ENCODE results near the gene PPARA.

The PPARA gene

DNA sequence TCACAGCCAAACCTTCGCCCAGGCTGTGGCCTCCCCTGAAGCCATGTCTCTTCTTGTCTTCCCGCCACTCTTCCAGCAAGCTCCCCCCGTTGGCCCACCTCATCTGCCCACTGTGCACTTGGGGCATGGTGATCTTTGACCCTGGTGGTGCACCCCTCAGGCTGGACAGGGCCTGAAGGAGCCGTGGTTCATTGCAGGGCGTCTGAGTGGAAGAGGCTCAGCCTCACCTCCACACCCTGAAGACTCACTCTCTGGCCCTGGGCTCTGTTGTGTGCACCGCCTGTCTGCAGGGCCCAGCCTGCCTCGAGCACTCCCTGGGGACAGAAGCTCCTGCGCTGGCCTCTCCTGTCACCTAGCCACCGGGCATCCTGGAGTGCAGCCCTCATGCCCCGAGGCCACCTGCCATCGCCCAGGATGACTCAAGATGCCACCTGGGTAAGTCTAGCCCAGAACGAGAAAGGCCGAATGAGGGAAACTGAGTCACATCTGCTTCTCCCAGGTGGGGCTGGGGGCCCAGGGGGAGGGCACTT, 40.8 kb upstream of the PPARA start:
- Mint-ChIP-seq H3K9me3 (no peaks in the 10 kb centered on the region), H3K4me1 (no peaks in the 10 kb centered on the region)

GRCh38 chr22:46110215-46110614, 40.1 kb upstream of the PPARA start:
- Mint-ChIP-seq H3K27ac (no peak overlapping the region), H3K4me3 (no peak overlapping the region), H3K27me3 (no peaks in the 10 kb centered on the region), H3K4me1 (peaks cover 4 to 5% of the 10 kb centered on the region in 2 donors), H3K9me3 (no peaks in the 10 kb centered on the region), H3K36me3 (peaks cover 4 to 7% of the 10 kb centered on the region in 2 donors)
- ATAC-seq (replicated peaks) (peak; percentile 48), DNase-seq (no peak)

More for the DNA sequence above, 40.8 kb upstream of the PPARA start:
- H3K27ac Mint-ChIP-seq, result no peak overlapping the region
- ATAC-seq (replicated peaks) (no peak), DNase-seq (no peak)
- H3K4me3 Mint-ChIP-seq, result no peak overlapping the region
- no peaks in the 10 kb centered on the region for H3K27me3 Mint-ChIP-seq
- peaks cover 1 to 6% of the 10 kb centered on the region in 2 donors for H3K36me3 Mint-ChIP-seq

DNA sequence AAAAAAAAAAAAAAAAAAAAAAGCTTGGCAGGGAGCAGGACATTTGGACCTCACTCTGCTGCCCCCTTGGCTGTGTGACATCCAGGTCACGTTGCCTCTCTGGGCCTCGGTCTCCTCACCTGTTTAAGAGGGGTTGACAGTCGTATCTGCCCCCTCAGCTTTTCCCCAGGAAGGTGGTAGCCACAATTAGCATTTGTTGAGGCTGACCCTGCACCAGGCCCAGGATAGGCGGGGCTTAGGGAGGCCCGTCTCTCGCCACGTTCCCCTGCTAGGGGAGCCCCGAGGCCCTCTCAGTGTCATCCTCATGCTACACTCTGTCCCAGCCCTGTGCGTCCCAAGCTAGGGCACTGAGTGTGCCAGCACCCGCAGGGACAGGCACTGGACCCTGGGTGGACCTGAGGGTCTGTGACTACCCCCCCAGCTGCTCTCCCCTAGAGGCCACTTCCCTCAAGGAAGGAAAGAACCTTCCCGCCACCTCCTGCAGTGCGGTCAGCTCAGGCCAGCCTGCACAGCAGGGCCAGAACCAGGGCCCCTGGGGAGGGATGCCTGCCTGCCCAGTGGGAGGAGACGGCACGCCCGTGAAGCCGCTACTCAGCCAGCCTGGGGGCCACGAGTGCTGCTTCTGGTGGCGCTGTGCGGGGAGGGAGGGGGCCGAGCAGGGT, 38.5 kb upstream of the PPARA start:
- ATAC-seq (replicated peaks) (no peak), DNase-seq (no peak)
- peak overlapping the region; percentile 42 for H3K27ac Mint-ChIP-seq
- no peaks in the 10 kb centered on the region for H3K9me3 Mint-ChIP-seq
- H3K27me3 Mint-ChIP-seq, result no peaks in the 10 kb centered on the region
- H3K4me1 Mint-ChIP-seq, result peaks cover 7 to 16% of the 10 kb centered on the region in 2 donors
- H3K4me3 Mint-ChIP-seq, result no peak overlapping the region
- peaks cover 4 to 7% of the 10 kb centered on the region in 2 donors for H3K36me3 Mint-ChIP-seq

DNA sequence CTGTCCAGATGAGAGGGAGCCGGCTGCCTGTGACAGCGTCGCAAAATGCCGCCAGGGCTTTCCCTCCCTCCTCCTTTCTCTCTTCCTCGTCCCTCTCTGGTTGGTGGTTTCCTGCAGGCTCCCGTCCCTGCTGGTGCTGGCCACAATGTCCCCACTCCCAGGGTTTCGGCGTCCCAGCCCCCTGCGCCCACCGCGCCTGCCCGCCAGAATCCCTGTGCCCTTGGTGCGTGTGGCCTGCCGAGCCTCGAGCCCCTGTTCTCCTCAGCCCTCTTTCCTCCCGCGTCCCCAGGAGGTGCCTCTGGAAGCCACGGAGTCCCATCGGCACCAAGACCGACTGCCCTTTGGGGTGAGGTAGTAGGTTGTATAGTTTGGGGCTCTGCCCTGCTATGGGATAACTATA, 37.9 kb upstream of the PPARA start:
- ATAC-seq (replicated peaks), result no peak
- Mint-ChIP-seq H3K4me1 (peaks cover 8 to 18% of the 10 kb centered on the region in 2 donors), H3K36me3 (peaks cover 4 to 7% of the 10 kb centered on the region in 2 donors), H3K4me3 (no peak overlapping the region), H3K9me3 (no peaks in the 10 kb centered on the region), H3K27ac (peak overlapping the region; percentile 69), H3K27me3 (no peaks in the 10 kb centered on the region)
- DNase-seq, result no peak

- no peaks in the 10 kb centered on the region for H3K9me3 Mint-ChIP-seq
- H3K4me3 Mint-ChIP-seq, result no peak overlapping the region
- H3K4me1 Mint-ChIP-seq, result peaks cover 8 to 18% of the 10 kb centered on the region in 2 donors
- DNase-seq (no peak), ATAC-seq (replicated peaks) (no peak)
- peak overlapping the region; percentile 42 for H3K27ac Mint-ChIP-seq
- H3K36me3 Mint-ChIP-seq, result peaks cover 4 to 7% of the 10 kb centered on the region in 2 donors
- no peaks in the 10 kb centered on the region for H3K27me3 Mint-ChIP-seq
These were observed 37.0 kb upstream of the PPARA start for GRCh38 chr22:46113110-46113909.

- Mint-ChIP-seq H3K4me3 (no peak overlapping the region), H3K4me1 (peaks cover 8 to 18% of the 10 kb centered on the region in 2 donors), H3K36me3 (peaks cover 4 to 7% of the 10 kb centered on the region in 2 donors), H3K9me3 (no peaks in the 10 kb centered on the region), H3K27ac (no peak overlapping the region), H3K27me3 (no peaks in the 10 kb centered on the region)
- no peak for ATAC-seq (replicated peaks)
- DNase-seq, result no peak
These were observed 36.3 kb upstream of the PPARA start for GRCh38 chr22:46113910-46114517.

- no peak for ATAC-seq (replicated peaks)
- peaks cover 8 to 18% of the 10 kb centered on the region in 2 donors for H3K4me1 Mint-ChIP-seq
- H3K27me3 Mint-ChIP-seq, result no peaks in the 10 kb centered on the region
- H3K36me3 Mint-ChIP-seq, result peaks cover 4 to 7% of the 10 kb centered on the region in 2 donors
- peak overlapping the region; percentile 75 for H3K27ac Mint-ChIP-seq
- no peak for DNase-seq
- H3K9me3 Mint-ChIP-seq, result no peaks in the 10 kb centered on the region
- H3K4me3 Mint-ChIP-seq, result no peak overlapping the region
These were observed 35.6 kb upstream of the PPARA start for GRCh38 chr22:46114518-46115387.

DNA sequence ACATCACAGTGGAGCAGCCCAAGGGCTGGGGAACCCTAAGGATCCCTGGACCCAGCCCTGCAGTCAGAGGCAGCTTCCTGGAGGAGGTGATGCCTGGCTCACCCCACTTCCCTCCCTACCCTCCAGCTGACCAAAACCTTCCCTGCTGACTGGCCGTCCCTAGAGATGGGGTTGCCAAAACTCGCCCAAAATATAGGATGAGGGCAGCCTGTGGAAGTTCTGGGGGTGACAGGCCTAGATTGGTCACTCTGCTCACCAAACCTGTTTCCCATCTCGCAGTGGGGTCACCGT, 35.0 kb upstream of the PPARA start:
- Mint-ChIP-seq H3K27ac (peak overlapping the region; percentile 75), H3K9me3 (no peaks in the 10 kb centered on the region)

GRCh38 chr22:46115755-46116490, 34.4 kb upstream of the PPARA start:
- H3K4me3 Mint-ChIP-seq, result no peak overlapping the region
- H3K36me3 Mint-ChIP-seq, result peaks cover 4 to 7% of the 10 kb centered on the region in 2 donors
- ATAC-seq (replicated peaks), result peak in 1 of 2 donors; percentile 23
- H3K27me3 Mint-ChIP-seq, result no peaks in the 10 kb centered on the region
- DNase-seq, result no peak
- no peaks in the 10 kb centered on the region for H3K9me3 Mint-ChIP-seq
- no peak overlapping the region for H3K27ac Mint-ChIP-seq
- H3K4me1 Mint-ChIP-seq, result peaks cover 8 to 18% of the 10 kb centered on the region in 2 donors

More for the DNA sequence above, 35.0 kb upstream of the PPARA start:
- Mint-ChIP-seq H3K27me3 (no peaks in the 10 kb centered on the region), H3K36me3 (peaks cover 4 to 7% of the 10 kb centered on the region in 2 donors), H3K4me1 (peaks cover 8 to 18% of the 10 kb centered on the region in 2 donors), H3K4me3 (no peak overlapping the region)
- DNase-seq, result no peak
- ATAC-seq (replicated peaks), result no peak

- ATAC-seq (replicated peaks) (peak; percentile 92 to 94), DNase-seq (peak; percentile 72)
- peak overlapping the region in 1 of 2 donors; percentile 29 for H3K4me3 Mint-ChIP-seq
- H3K36me3 Mint-ChIP-seq, result peaks cover 4 to 7% of the 10 kb centered on the region in 2 donors
- H3K27me3 Mint-ChIP-seq, result no peaks in the 10 kb centered on the region
- H3K27ac Mint-ChIP-seq, result peak overlapping the region; percentile 47
- peaks cover 8 to 18% of the 10 kb centered on the region in 2 donors for H3K4me1 Mint-ChIP-seq
- no peaks in the 10 kb centered on the region for H3K9me3 Mint-ChIP-seq
These were observed 33.8 kb upstream of the PPARA start for GRCh38 chr22:46116491-46116958.

DNA sequence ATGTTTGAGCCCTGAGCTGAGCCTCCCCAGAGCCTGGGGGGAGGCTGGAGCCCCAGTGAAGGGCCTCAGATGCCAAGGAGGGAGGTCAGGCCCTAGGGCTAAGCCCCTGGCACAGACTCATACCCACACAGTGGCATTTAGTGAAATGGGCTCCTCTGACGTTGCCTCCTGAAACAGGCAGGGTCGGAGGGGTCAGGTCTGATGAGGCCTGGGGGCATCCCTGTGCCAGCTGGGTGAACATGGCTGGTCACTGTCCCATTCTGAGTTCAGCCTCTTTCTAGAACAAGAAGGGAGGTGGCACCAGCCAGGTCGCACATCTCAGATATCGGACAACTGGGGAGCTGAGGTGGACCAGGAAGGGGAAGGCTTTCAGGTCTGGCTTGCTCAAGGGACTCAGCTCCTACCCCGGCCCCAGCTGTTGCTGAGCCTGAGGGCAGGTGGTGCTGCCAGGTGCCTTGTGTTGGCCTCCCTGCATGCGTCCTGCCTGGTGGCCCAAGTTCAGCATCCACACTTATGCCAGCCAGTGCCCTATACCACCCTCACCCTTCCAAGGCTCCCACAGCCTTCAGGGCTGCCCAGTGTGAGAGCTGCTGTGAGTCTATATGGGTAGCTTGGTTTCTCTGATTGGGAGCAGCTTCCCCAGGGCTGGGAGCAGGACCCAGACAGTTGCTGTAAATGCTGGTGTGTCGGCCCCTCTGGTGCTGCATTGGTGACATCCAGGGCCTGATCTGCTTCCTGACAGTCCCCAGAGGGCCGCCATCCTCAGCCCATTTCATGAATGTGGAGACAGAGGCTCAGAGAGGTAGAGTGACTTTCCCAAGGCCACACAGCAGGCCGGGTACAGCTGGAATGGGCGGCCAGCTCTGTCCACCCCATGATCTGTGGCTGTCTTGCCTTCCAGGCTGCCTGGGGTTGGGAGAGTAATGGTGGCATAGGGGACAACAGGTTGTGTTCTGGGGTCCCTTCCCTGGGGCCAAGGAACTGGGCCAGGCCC, 32.8 kb upstream of the PPARA start:
- DNase-seq (no peak), ATAC-seq (replicated peaks) (no peak)
- Mint-ChIP-seq H3K27ac (peak overlapping the region; percentile 31), H3K27me3 (no peaks in the 10 kb centered on the region), H3K36me3 (peaks cover 3 to 6% of the 10 kb centered on the region in 2 donors), H3K9me3 (no peaks in the 10 kb centered on the region), H3K4me1 (peaks cover 8 to 18% of the 10 kb centered on the region in 2 donors), H3K4me3 (no peak overlapping the region)

DNA sequence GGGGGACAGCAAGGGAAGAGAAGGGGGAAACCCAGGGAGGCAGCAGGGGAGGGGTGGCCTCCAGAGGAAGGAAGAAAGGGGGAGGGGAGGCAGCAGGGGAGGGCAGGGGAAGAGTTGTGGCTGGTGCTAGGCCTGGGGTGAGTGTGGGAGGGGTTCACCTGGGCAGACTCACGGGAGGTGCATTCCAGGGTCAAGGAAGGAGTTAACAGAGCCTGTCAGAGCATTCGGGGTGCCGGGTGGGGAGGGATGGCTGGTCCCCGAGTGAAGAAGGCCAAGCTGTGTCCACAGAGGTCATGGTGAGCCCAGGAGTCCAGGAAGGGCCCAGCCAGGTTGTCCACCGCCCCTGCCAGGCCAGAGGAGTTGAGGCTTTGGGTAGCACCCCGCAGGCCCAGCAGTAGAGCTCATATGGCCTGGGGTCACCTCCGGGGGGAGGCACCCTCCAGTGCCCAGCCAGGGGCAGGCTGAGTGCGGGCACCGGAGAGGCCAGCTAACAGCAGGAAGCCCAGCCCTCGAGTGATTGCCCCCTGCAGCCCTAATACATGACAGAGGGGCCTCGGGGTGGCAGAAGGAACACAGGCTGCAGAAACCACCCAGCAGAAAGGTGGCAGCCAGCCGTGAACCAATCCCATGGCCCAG, 31.1 kb upstream of the PPARA start:
- Mint-ChIP-seq H3K9me3 (no peaks in the 10 kb centered on the region), H3K4me3 (no peak overlapping the region), H3K4me1 (peaks cover 11 to 18% of the 10 kb centered on the region in 2 donors), H3K27me3 (no peaks in the 10 kb centered on the region), H3K27ac (peak overlapping the region; percentile 57), H3K36me3 (peaks cover 3 to 4% of the 10 kb centered on the region in 2 donors)
- no peak for DNase-seq
- ATAC-seq (replicated peaks), result no peak

Data from stimulated activated naive B cell treated with anti-CD40 and anti-IgM and Interleukin-4, amounts not matched to agents 10 μg/mL and 1 μg/mL and 100 μg/mL, for 72 hours (primary cell).